ENCODE data around the gene INPP5K.

INPP5K gene

DNA sequence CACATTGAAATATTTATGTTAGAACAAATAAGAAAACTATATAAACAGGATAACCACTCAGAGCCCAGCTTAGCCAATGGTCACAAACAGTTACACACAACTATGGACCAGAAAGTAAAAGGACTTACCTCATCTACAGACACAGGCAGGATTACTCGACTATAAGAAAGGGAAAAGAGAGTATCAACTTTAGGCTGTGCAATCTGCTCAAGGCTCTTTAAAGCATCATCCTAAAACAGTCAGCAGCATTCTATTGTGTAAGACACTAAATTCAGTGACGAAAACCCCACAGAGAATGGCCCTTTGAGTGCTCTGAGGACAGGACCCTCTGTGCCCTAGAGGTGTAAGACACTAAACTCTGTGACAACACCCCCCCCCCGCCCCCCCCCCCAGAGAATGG, 42.0 kb upstream of the INPP5K start:
- H3K27me3 ChIP-seq (ENCODE audit: insufficient read depth, poor library complexity, severe bottlenecking): no peaks in the 10 kb centered on the region
- DNase-seq (ENCODE audit: low spot score): no peak
- TF ChIP-seq, protein P1, sequence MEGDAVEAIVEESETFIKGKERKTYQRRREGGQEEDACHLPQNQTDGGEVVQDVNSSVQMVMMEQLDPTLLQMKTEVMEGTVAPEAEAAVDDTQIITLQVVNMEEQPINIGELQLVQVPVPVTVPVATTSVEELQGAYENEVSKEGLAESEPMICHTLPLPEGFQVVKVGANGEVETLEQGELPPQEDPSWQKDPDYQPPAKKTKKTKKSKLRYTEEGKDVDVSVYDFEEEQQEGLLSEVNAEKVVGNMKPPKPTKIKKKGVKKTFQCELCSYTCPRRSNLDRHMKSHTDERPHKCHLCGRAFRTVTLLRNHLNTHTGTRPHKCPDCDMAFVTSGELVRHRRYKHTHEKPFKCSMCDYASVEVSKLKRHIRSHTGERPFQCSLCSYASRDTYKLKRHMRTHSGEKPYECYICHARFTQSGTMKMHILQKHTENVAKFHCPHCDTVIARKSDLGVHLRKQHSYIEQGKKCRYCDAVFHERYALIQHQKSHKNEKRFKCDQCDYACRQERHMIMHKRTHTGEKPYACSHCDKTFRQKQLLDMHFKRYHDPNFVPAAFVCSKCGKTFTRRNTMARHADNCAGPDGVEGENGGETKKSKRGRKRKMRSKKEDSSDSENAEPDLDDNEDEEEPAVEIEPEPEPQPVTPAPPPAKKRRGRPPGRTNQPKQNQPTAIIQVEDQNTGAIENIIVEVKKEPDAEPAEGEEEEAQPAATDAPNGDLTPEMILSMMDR (IDR thresholded peaks at IDR 0.05; ENCODE audit: poor library complexity, severe bottlenecking): no peak
- H3K27ac ChIP-seq (ENCODE audit: poor library complexity, severe bottlenecking): no peak overlapping the region
- peaks cover 25% of the 10 kb centered on the region for H3K36me3 ChIP-seq (ENCODE audit: low read depth)
- no peak overlapping the region for H3K4me3 ChIP-seq (ENCODE audit: severe bottlenecking)
- no peaks in the 10 kb centered on the region for H3K9me3 ChIP-seq (ENCODE audit: severe bottlenecking)
- no peak for ATAC-seq (ENCODE audit: low read depth)
- no peaks in the 10 kb centered on the region for H3K4me1 ChIP-seq (ENCODE audit: insufficient read depth, poor library complexity, severe bottlenecking)

DNA sequence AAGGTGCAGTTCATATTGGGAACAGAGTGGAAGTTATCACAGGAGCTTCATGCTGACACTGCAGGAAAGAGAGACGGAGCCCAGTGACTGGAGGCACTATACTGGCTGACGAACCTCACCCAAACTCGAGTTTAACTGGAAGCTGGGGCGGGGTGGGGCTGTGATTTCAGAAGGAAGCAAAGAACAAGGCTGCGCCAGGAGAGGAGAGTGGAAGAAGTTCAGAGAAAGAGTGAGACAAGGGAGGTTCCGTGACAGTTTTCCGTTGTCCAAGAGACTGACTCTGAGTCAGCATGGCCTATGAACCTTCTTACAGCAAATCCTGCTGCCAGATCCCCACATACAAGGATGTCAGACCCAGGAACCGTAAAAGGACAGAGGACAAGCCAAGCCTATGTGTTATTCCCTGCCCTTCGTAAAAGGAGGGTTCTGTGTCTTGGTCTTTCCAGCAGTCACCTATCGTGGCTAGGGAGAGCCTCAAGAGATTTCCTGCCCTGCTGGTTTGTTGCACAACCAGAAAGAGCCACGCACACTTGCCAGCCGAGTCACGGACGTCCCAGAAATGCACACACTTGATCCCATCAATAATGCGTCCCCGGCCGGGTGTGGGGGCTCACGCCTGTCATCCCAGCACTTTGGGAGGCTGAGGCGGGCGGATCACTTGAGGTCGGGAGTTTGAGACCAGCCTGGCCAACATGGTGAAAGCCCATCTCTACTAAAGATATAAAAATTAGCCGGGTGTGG, 41.1 kb upstream of the INPP5K start:
- H3K9me3 ChIP-seq (ENCODE audit: severe bottlenecking): no peaks in the 10 kb centered on the region
- DNase-seq (ENCODE audit: low spot score) (no peak), ATAC-seq (ENCODE audit: low read depth) (no peak)
- H3K4me1 ChIP-seq (ENCODE audit: insufficient read depth, poor library complexity, severe bottlenecking): no peaks in the 10 kb centered on the region
- H3K4me3 ChIP-seq (ENCODE audit: severe bottlenecking): no peak overlapping the region
- no peak overlapping the region for H3K27ac ChIP-seq (ENCODE audit: poor library complexity, severe bottlenecking)
- TF ChIP-seq, protein P1 (IDR thresholded peaks at IDR 0.05; ENCODE audit: poor library complexity, severe bottlenecking): no peak
- H3K36me3 ChIP-seq (ENCODE audit: low read depth): peaks cover 31% of the 10 kb centered on the region
- no peaks in the 10 kb centered on the region for H3K27me3 ChIP-seq (ENCODE audit: insufficient read depth, poor library complexity, severe bottlenecking)

DNA sequence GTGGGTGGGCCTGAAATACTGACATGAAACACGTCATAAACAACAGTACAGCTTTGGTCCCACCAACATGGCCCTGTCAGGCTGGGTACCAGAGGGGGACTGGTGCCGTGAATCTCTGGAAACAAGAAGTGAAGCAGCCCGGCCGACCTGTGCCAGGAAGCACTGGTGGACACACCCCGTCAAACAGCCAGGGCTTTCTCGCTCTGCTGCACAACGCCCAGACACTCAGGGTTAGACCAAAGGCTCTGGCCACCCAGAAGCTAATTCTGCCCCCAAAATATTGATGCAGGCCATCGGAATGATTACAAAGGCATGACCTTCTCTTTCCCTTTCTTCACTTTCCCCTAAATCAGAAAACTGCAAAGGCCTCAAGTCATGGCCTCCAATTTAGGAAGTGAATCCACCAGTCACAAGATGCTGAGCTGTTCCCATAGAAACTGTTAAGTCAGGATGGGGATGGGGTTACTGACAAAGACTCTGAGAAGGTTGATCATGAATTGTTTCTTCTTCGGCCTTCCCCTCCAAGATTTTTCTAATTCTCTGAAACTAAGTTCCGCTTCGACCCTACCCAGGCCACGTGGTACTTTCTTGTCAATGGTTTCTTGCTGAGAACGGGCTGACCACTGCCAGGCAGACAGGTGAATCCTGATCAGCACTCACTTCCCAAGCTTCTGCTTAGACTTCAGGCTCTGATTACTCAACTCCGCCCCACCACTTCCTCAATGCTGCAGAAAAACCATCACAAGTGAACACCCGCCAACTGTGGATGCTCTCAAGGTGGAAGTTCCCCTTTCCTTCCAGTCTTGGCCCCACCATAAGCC, 39.4 kb upstream of the INPP5K start:
- no peaks in the 10 kb centered on the region for H3K4me1 ChIP-seq (ENCODE audit: insufficient read depth, poor library complexity, severe bottlenecking)
- H3K9me3 ChIP-seq (ENCODE audit: severe bottlenecking): no peaks in the 10 kb centered on the region
- TF ChIP-seq, protein P1 (IDR thresholded peaks at IDR 0.05; ENCODE audit: poor library complexity, severe bottlenecking): no peak
- ATAC-seq (ENCODE audit: low read depth) (no peak), DNase-seq (ENCODE audit: low spot score) (no peak)
- H3K27me3 ChIP-seq (ENCODE audit: insufficient read depth, poor library complexity, severe bottlenecking): no peaks in the 10 kb centered on the region
- H3K36me3 ChIP-seq (ENCODE audit: low read depth): peaks cover 42% of the 10 kb centered on the region
- no peak overlapping the region for H3K27ac ChIP-seq (ENCODE audit: poor library complexity, severe bottlenecking)
- H3K4me3 ChIP-seq (ENCODE audit: severe bottlenecking): no peak overlapping the region

DNA sequence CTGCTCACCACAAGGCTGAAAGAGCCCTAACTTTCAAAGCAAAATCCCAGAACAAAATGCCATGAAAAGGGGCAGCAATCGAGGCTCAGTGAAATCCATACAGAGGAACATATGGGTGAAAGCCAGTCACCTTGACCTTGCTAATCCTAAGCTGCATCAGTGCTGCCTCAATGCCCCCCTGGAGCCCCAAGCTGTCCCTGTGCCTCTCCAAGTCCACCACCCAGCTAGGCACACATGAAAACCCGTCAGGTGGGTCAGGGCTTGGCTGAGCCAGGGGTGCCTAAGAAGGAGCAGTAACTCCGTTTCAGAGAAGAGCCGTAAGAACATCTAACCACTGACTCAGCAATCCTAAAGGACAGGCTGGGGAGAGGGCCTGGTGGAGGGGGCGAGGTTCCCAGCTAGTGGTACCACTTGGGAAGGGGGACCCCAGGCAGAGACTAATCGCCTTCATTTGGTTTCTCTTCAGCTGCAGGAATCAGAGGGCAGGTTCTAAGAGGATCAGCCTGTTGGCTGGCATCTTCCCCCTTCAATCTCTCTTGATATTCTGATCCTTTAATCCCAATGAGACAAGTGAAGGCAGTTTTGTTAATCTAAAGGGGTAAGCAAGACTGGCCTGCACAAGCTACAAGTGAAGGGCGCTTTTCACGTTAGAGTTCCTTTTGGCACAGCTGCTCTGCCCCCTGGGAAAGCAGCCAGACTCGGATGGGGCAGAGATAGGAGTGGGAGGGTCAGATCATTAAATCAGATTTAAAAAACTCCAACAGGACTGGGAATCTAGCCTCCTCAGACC, 38.5 kb upstream of the INPP5K start:
- DNase-seq (ENCODE audit: low spot score): no peak
- Histone ChIP-seq H3K4me3 (ENCODE audit: severe bottlenecking) (no peak overlapping the region), H3K9me3 (ENCODE audit: severe bottlenecking) (no peaks in the 10 kb centered on the region), H3K4me1 (ENCODE audit: insufficient read depth, poor library complexity, severe bottlenecking) (no peaks in the 10 kb centered on the region), H3K36me3 (ENCODE audit: low read depth) (peaks cover 48% of the 10 kb centered on the region), H3K27ac (ENCODE audit: poor library complexity, severe bottlenecking) (no peak overlapping the region), H3K27me3 (ENCODE audit: insufficient read depth, poor library complexity, severe bottlenecking) (no peaks in the 10 kb centered on the region)
- TF ChIP-seq, protein P1 (IDR thresholded peaks at IDR 0.05; ENCODE audit: poor library complexity, severe bottlenecking): no peak
- no peak for ATAC-seq (ENCODE audit: low read depth)
